ENCODE results near the gene COX7A2.

The COX7A2 gene

GRCh38 chr6:75243333-75244062 is at the start of gene COX7A2:
Gene COX7A2 (minus strand): TSS chr6:75243801. CDS start chr6:75243734, 67 bp downstream.
- DNase-seq, result peak; percentile 92

- DNase-seq, result no peak
Measured at GRCh38 chr6:75292555-75292954, 49.0 kb upstream of the COX7A2 start.

- DNase-seq, result no peak
Measured at GRCh38 chr6:75291744-75292143, 48.1 kb upstream of the COX7A2 start.

- DNase-seq, result no peak
Measured at GRCh38 chr6:75291331-75291730, 47.7 kb upstream of the COX7A2 start.

- no peak for DNase-seq
Measured at GRCh38 chr6:75290136-75290945, 46.7 kb upstream of the COX7A2 start.

- no peak for DNase-seq
Measured at GRCh38 chr6:75288023-75288422, 44.4 kb upstream of the COX7A2 start.

GRCh38 chr6:75287424-75287823 is 43.8 kb upstream of the COX7A2 start:
- no peak for DNase-seq

GRCh38 chr6:75286955-75287354 is 43.4 kb upstream of the COX7A2 start:
- DNase-seq, result no peak

GRCh38 chr6:75285283-75285639 is 41.7 kb upstream of the COX7A2 start:
- DNase-seq, result peak; percentile 36

GRCh38 chr6:75284632-75285282 is 41.2 kb upstream of the COX7A2 start, which contains the start of gene TMEM30A:
Gene TMEM30A (minus strand): TSS chr6:75284792. CDS start chr6:75284638, 154 bp downstream.
- DNase-seq, result peak; percentile 92

GRCh38 chr6:75283907-75284631 is 40.5 kb upstream of the COX7A2 start:
- DNase-seq, result no peak

- no peak for DNase-seq
Measured at GRCh38 chr6:75282706-75283105, 39.1 kb upstream of the COX7A2 start.

GRCh38 chr6:75281653-75282052 is 38.1 kb upstream of the COX7A2 start:
- no peak for DNase-seq

- no peak for DNase-seq
Measured at GRCh38 chr6:75280131-75280855, 36.7 kb upstream of the COX7A2 start.

GRCh38 chr6:75279418-75279817 is 35.8 kb upstream of the COX7A2 start:
- DNase-seq, result no peak

- no peak for DNase-seq
Measured at GRCh38 chr6:75278474-75279077, 35.0 kb upstream of the COX7A2 start.

- no peak for DNase-seq
Measured at GRCh38 chr6:75275067-75275466, 31.5 kb upstream of the COX7A2 start.

GRCh38 chr6:75273009-75273408 is 29.4 kb upstream of the COX7A2 start:
- DNase-seq, result no peak

GRCh38 chr6:75272145-75272840 is 28.7 kb upstream of the COX7A2 start:
- no peak for DNase-seq

- DNase-seq, result no peak
Measured at GRCh38 chr6:75268988-75269354, 25.4 kb upstream of the COX7A2 start.
